H7 (cell line): ENCODE results near the gene RTKN. TPM values are rescaled to one million over a fixed set of nuclear protein-coding genes. Genes with fewer than 3 reads are reported as not detected.

Experiments used
- DNase-seq: peaks from one replicate; pipeline ENCODE4 v3.0.0; 2012
- H3K27me3 ChIP-seq: 2 replicates; pipeline ENCODE4 v1.6.0; 2011; ENCODE audit warnings: mild to moderate bottlenecking, low read length; ENCODE audit not compliant: control insufficient read depth, insufficient read depth
- H3K36me3 ChIP-seq: replicated peaks from 2 replicates; pipeline ENCODE4 v1.5.1; 2011; ENCODE audit warnings: low read length; ENCODE audit not compliant: control insufficient read depth, insufficient read depth
- H3K4me3 ChIP-seq: 2 replicates; pipeline ENCODE4 v1.5.1; 2011; ENCODE audit warnings: low read depth, mild to moderate bottlenecking, control low read depth, low read length, moderate library complexity; ENCODE audit not compliant: insufficient read depth
- total RNA-seq: library from RNA; depleted of rRNA; stranded (reverse); fragments of >200 nt; shearing (Covaris generic); gene quantifications from 2 replicates; pipeline ENCODE4 v1.2.3, GENCODE V29; 2014

The RTKN gene
- total RNA-seq, 1 experiment from 2014 or later: 107 TPM

GRCh38 chr2:74399785-74400184 lies 42.0 kb downstream of the RTKN start:
- no peak for DNase-seq
- Histone ChIP-seq H3K36me3 (no peaks in the 10 kb centered on the region), H3K4me3 (no peak overlapping the region), H3K27me3 (no peaks in the 10 kb centered on the region)

GRCh38 chr2:74396149-74396548 lies 45.6 kb downstream of the RTKN start:
- no peak for DNase-seq
- no peak overlapping the region for H3K4me3 ChIP-seq
- H3K36me3 ChIP-seq: no peaks in the 10 kb centered on the region
- no peaks in the 10 kb centered on the region for H3K27me3 ChIP-seq

GRCh38 chr2:74393525-74393924 lies 48.2 kb downstream of the RTKN start:
- DNase-seq: no peak
- Histone ChIP-seq H3K36me3 (no peaks in the 10 kb centered on the region; the same call in 1 of the 2 replicates), H3K27me3 (no peaks in the 10 kb centered on the region), H3K4me3 (no peak overlapping the region)

GRCh38 chr2:74392449-74392743 lies 49.3 kb downstream of the RTKN start:
- Histone ChIP-seq H3K4me3 (no peak overlapping the region), H3K27me3 (no peaks in the 10 kb centered on the region), H3K36me3 (no peaks in the 10 kb centered on the region; the same call in 1 of the 2 replicates)
- no peak for DNase-seq

GRCh38 chr2:74391580-74392448 lies 49.9 kb downstream of the RTKN start:
- Histone ChIP-seq H3K36me3 (no peaks in the 10 kb centered on the region; the same call in 1 of the 2 replicates), H3K27me3 (no peaks in the 10 kb centered on the region), H3K4me3 (peak overlapping the region; percentile 81)
- DNase-seq: peak; percentile 95

GRCh38 chr2:74391209-74391579 lies 50.5 kb downstream of the RTKN start:
- DNase-seq: no peak
- Histone ChIP-seq H3K4me3 (peak overlapping the region; percentile 81), H3K27me3 (no peaks in the 10 kb centered on the region), H3K36me3 (no peaks in the 10 kb centered on the region; the same call in 1 of the 2 replicates)

- Histone ChIP-seq H3K4me3 (no peak overlapping the region), H3K36me3 (no peaks in the 10 kb centered on the region; the same call in 1 of the 2 replicates), H3K27me3 (no peaks in the 10 kb centered on the region)
- no peak for DNase-seq
Observed at GRCh38 chr2:74390606-74391005, 51.1 kb downstream of the RTKN start.

GRCh38 chr2:74387346-74387745 lies 54.4 kb downstream of the RTKN start:
- H3K4me3 ChIP-seq: no peak overlapping the region
- H3K36me3 ChIP-seq: peaks cover 6% of the 10 kb centered on the region
- DNase-seq: no peak
- no peaks in the 10 kb centered on the region for H3K27me3 ChIP-seq

GRCh38 chr2:74385396-74385795 lies 56.3 kb downstream of the RTKN start:
- Histone ChIP-seq H3K4me3 (no peak overlapping the region), H3K27me3 (no peaks in the 10 kb centered on the region), H3K36me3 (peaks cover 6% of the 10 kb centered on the region)
- peak; percentile 7 for DNase-seq

GRCh38 chr2:74384051-74384450 lies 57.7 kb downstream of the RTKN start:
- H3K36me3 ChIP-seq: peaks cover 6% of the 10 kb centered on the region
- no peak overlapping the region for H3K4me3 ChIP-seq
- DNase-seq: no peak
- no peaks in the 10 kb centered on the region for H3K27me3 ChIP-seq

GRCh38 chr2:74383254-74383653 lies 58.5 kb downstream of the RTKN start:
- Histone ChIP-seq H3K36me3 (peaks cover 6% of the 10 kb centered on the region), H3K27me3 (no peaks in the 10 kb centered on the region), H3K4me3 (no peak overlapping the region)
- no peak for DNase-seq

GRCh38 chr2:74381751-74382150 lies 60.0 kb downstream of the RTKN start:
- no peak overlapping the region for H3K4me3 ChIP-seq
- no peak for DNase-seq

GRCh38 chr2:74379851-74380789 lies 61.6 kb downstream of the RTKN start, which contains the start of gene DCTN1:
Gene DCTN1 (minus strand): TSS chr2:74380311. CDS start chr2:74380037, 274 bp downstream.
- Histone ChIP-seq H3K27me3 (no peaks in the 10 kb centered on the region), H3K4me3 (peak within 1 kb of the TSS; percentile 14; the same call in 1 of the 2 replicates), H3K36me3 (peaks cover 7% of the 10 kb centered on the region)
- DNase-seq: peak; percentile 86

More at GRCh38 chr2:74381751-74382150, 60.0 kb downstream of the RTKN start:
- H3K27me3 ChIP-seq: no peaks in the 10 kb centered on the region
- peaks cover 11% of the 10 kb centered on the region for H3K36me3 ChIP-seq

GRCh38 chr2:74378007-74378406 lies 63.7 kb downstream of the RTKN start:
- DNase-seq: no peak
- Histone ChIP-seq H3K36me3 (peaks cover 5% of the 10 kb centered on the region), H3K4me3 (no peak overlapping the region), H3K27me3 (no peaks in the 10 kb centered on the region)
